ENCODE data around the gene SUPT6H. TPM values are rescaled to one million over a fixed set of nuclear protein-coding genes. Genes with fewer than 3 reads are reported as not detected.

The SUPT6H gene
- total RNA-seq, 1 donor from 2014 or later = 36.7 TPM

GRCh38 chr17:28747051-28747691 lies 85.2 kb downstream of the SUPT6H start:
- Histone ChIP-seq H3K36me3 (ENCODE audit: control insufficient read depth, insufficient read depth, low read length) (peaks cover 9% of the 10 kb centered on the region), H3K27me3 (ENCODE audit: control insufficient read depth, insufficient read depth, low read length) (no peaks in the 10 kb centered on the region), H3K4me3 (ENCODE audit: low read depth, low read length) (no peak overlapping the region)
- no peak for TF ChIP-seq CTCF (IDR thresholded peaks at IDR 0.05; ENCODE audit: insufficient read depth, low read length, poor library complexity, severe bottlenecking)
- no peak for DNase-seq (ENCODE audit: low read depth)

DNA sequence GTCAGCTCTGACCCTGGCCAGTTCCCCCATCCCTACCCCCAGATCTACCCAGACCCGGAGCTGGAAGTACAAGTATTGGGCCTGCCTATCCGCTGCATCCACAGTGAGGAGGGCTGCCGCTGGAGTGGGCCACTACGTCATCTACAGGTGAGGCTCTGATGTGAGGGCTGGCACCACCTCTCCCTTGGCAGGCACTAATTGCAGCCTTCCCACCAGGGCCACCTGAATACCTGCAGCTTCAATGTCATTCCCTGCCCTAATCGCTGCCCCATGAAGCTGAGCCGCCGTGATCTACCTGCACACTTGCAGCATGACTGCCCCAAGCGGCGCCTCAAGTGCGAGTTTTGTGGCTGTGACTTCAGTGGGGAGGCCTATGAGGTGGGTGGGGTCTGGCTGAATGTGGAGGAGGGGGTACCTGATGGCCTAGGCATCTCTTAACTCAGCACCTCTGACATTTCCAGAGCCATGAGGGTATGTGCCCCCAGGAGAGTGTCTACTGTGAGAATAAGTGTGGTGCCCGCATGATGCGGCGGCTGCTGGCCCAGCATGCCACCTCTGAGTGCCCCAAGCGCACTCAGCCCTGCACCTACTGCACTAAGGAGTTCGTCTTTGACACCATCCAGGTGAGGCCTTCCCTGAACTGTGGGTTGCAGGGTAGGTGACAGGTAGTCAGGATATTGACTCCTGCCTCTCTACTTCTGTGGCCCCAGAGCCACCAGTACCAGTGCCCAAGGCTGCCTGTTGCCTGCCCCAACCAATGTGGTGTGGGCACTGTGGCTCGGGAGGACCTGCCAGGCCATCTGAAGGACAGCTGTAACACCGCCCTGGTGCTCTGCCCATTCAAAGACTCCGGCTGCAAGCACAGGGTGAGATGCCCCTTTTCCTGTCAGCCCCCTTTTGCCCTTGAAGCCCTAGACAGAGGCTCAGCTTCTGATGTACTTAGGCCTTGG lies 86.1 kb downstream of the SUPT6H start:
- peaks cover 9% of the 10 kb centered on the region for H3K36me3 ChIP-seq (ENCODE audit: control insufficient read depth, insufficient read depth, low read length)
- no peak overlapping the region for H3K4me3 ChIP-seq (ENCODE audit: low read depth, low read length)

DNA sequence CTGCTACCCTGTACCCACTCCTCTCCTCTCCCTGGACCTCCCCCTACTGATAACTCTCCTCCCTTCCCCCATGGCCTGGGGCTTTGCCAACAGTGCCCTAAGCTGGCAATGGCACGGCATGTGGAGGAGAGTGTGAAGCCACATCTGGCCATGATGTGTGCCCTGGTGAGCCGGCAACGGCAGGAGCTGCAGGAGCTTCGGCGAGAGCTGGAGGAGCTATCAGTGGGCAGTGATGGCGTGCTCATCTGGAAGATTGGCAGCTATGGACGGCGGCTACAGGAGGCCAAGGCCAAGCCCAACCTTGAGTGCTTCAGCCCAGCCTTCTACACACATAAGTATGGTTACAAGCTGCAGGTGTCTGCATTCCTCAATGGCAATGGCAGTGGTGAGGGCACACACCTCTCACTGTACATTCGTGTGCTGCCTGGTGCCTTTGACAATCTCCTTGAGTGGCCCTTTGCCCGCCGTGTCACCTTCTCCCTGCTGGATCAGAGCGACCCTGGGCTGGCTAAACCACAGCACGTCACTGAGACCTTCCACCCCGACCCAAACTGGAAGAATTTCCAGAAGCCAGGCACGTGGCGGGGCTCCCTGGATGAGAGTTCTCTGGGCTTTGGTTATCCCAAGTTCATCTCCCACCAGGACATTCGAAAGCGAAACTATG lies 87.0 kb downstream of the SUPT6H start:
- peaks cover 9% of the 10 kb centered on the region for H3K36me3 ChIP-seq (ENCODE audit: control insufficient read depth, insufficient read depth, low read length)
- no peak overlapping the region for H3K4me3 ChIP-seq (ENCODE audit: low read depth, low read length)
- no peak for TF ChIP-seq CTCF (IDR thresholded peaks at IDR 0.05; ENCODE audit: insufficient read depth, low read length, poor library complexity, severe bottlenecking)
- no peak for DNase-seq (ENCODE audit: low read depth)
- H3K27me3 ChIP-seq (ENCODE audit: control insufficient read depth, insufficient read depth, low read length) = no peaks in the 10 kb centered on the region

More for the DNA sequence above, 86.1 kb downstream of the SUPT6H start:
- no peak for TF ChIP-seq CTCF (IDR thresholded peaks at IDR 0.05; ENCODE audit: insufficient read depth, low read length, poor library complexity, severe bottlenecking)
- no peaks in the 10 kb centered on the region for H3K27me3 ChIP-seq (ENCODE audit: control insufficient read depth, insufficient read depth, low read length)
- no peak for DNase-seq (ENCODE audit: low read depth)

- no peak for TF ChIP-seq CTCF (IDR thresholded peaks at IDR 0.05; ENCODE audit: insufficient read depth, low read length, poor library complexity, severe bottlenecking)
- DNase-seq (ENCODE audit: low read depth) = no peak
- no peaks in the 10 kb centered on the region for H3K27me3 ChIP-seq (ENCODE audit: control insufficient read depth, insufficient read depth, low read length)
- peaks cover 9% of the 10 kb centered on the region for H3K36me3 ChIP-seq (ENCODE audit: control insufficient read depth, insufficient read depth, low read length)
- no peak overlapping the region for H3K4me3 ChIP-seq (ENCODE audit: low read depth, low read length)
Observed at GRCh38 chr17:28749516-28750177, 87.6 kb downstream of the SUPT6H start.

DNA sequence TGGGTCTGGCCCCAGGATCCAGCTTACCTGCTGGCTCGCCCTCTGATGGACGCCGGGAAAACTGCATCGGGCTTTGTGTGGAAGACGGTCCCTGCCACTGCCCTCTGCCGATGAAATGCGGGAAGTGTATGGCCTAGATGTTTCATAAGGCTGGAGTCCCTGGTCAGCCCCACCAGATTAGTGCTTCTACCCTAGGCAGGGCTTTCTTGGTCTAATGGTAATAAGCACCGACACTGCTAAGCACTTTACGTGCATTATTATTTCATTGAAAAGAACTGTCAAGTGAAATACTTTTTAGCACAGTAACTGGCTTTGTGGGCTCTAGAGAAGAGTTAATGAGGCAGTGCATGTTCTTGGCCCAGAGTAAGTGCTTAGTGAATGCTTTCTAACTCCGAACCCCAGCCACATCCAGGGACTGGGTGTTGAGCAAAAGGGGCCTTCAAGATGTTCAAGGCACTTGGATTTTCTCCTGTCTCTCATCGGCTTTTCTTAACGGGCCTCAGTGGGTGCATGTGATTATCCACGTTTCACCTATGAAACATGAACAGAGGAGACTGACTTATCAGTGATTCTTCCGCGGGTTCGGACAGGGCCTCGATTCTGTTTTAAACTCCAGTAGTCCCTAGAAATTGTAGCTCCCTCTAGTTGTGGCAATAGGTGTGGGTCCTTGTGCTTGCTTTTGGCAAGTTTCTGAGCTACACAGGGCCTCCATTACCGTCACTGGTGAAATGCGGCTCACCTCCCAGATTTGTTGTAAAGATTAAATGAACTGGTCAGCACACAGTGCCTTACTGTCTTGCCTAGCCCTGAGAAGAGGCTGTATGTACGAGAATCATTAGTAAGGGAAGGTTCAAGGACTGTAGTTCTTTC lies 88.4 kb downstream of the SUPT6H start:
- no peak overlapping the region for H3K4me3 ChIP-seq (ENCODE audit: low read depth, low read length)
- peaks cover 9% of the 10 kb centered on the region for H3K36me3 ChIP-seq (ENCODE audit: control insufficient read depth, insufficient read depth, low read length)
- H3K27me3 ChIP-seq (ENCODE audit: control insufficient read depth, insufficient read depth, low read length) = no peaks in the 10 kb centered on the region
- DNase-seq (ENCODE audit: low read depth) = no peak
- peak; percentile 100 for TF ChIP-seq CTCF (IDR thresholded peaks at IDR 0.05; ENCODE audit: insufficient read depth, low read length, poor library complexity, severe bottlenecking)
